ENCODE measurements around the gene ID1.
"Not testable (repeated sequence)": the region's sequence is repeated elsewhere in the genome, so short reads cannot be mapped to it uniquely, and the experiment has no call there.

ID1 gene

GRCh38 chr20:31602431-31602778 lies 2.7 kb upstream of the ID1 start:
- peak; percentile 13 for DNase-seq (ENCODE audit: low spot score)

- DNase-seq (ENCODE audit: low spot score): peak; percentile 54
These were observed 2.2 kb upstream of the ID1 start for GRCh38 chr20:31602779-31603441.

GRCh38 chr20:31603822-31604566 lies 1.1 kb upstream of the ID1 start:
- DNase-seq (ENCODE audit: low spot score): peak; percentile 89

- peak; percentile 13 for DNase-seq (ENCODE audit: low spot score)
These were observed 490 bp upstream of the ID1 start for GRCh38 chr20:31604567-31605030.

- peak; percentile 33 for DNase-seq (ENCODE audit: low spot score)
These were observed 1.1 kb downstream of the ID1 start for GRCh38 chr20:31605902-31606803.

GRCh38 chr20:31606804-31607639 lies 1.9 kb downstream of the ID1 start:
- no peak for DNase-seq (ENCODE audit: low spot score)

GRCh38 chr20:31607640-31608250 lies 2.7 kb downstream of the ID1 start:
- DNase-seq (ENCODE audit: low spot score): peak; percentile 18

GRCh38 chr20:31608251-31608945 lies 3.3 kb downstream of the ID1 start:
- peak; percentile 73 for DNase-seq (ENCODE audit: low spot score)

- not testable (repeated sequence) for DNase-seq (ENCODE audit: low spot score)
These were observed 7.2 kb downstream of the ID1 start for GRCh38 chr20:31612271-31612640.

GRCh38 chr20:31615416-31615815 lies 10.3 kb downstream of the ID1 start:
- no peak for DNase-seq (ENCODE audit: low spot score)

- DNase-seq (ENCODE audit: low spot score): no peak
These were observed 12.5 kb downstream of the ID1 start for GRCh38 chr20:31617432-31618104.

- no peak for DNase-seq (ENCODE audit: low spot score)
These were observed 15.2 kb downstream of the ID1 start for GRCh38 chr20:31620246-31620645.

- not testable (repeated sequence) for DNase-seq (ENCODE audit: low spot score)
These were observed 18.0 kb downstream of the ID1 start for GRCh38 chr20:31623123-31623505.

GRCh38 chr20:31626534-31626933 lies 21.4 kb downstream of the ID1 start:
- DNase-seq (ENCODE audit: low spot score): not testable (repeated sequence)

GRCh38 chr20:31628057-31628456 lies 23.0 kb downstream of the ID1 start:
- not testable (repeated sequence) for DNase-seq (ENCODE audit: low spot score)

- no peak for DNase-seq (ENCODE audit: low spot score)
These were observed 25.2 kb downstream of the ID1 start for GRCh38 chr20:31630187-31630790.

- DNase-seq (ENCODE audit: low spot score): no peak
These were observed 27.7 kb downstream of the ID1 start for GRCh38 chr20:31632548-31633338.

- no peak for DNase-seq (ENCODE audit: low spot score)
These were observed 28.3 kb downstream of the ID1 start for GRCh38 chr20:31633339-31633914.
